K562 (cell line): ENCODE data around the gene BBLN. TPM values are rescaled to one million over a fixed set of nuclear protein-coding genes. Genes with fewer than 3 reads are reported as not detected.

Experiments used
- ARNT ChIP-seq, 2 experiments: fragments of 450-650 bp; IDR thresholded peaks; 2 replicates each; pipeline ENCODE4 v1.6.1; 2016; ENCODE audit warnings: mild to moderate bottlenecking in 1 of 2
- C11orf30 ChIP-seq: fragments of 450-650 bp; IDR thresholded peaks from 2 replicates; pipeline ENCODE4 v1.6.1; 2016; ENCODE audit warnings: low read depth, mild to moderate bottlenecking
- CBFA2T3 ChIP-seq: fragments of 450-650 bp; IDR thresholded peaks from 2 replicates; pipeline ENCODE4 v1.6.1; 2017
- CXXC5 ChIP-seq: fragments of 250-450 bp; sonication (Bioruptor Pico); IDR thresholded peaks from 2 replicates; pipeline ENCODE4 v1.8.0; 2022; ENCODE audit warnings: inconsistent platforms, mild to moderate bottlenecking, moderate library complexity
- DLX4 ChIP-seq: fragments of 250-450 bp; sonication (Bioruptor Pico); IDR thresholded peaks from 2 replicates; pipeline ENCODE4 v1.6.1; 2021; ENCODE audit warnings: mild to moderate bottlenecking
- E2F4 ChIP-seq: sonication (generic); formaldehyde crosslinking; IDR thresholded peaks from 2 replicates; pipeline ENCODE4 v1.8.0; 2022; ENCODE audit warnings: mild to moderate bottlenecking, low read depth, missing genetic modification reagents
- ELF1 ChIP-seq: fragments of 200-800 bp; sonication (Bioruptor generic); IDR thresholded peaks from 2 replicates; pipeline ENCODE4 v1.6.1; 2016; ENCODE audit warnings: missing genetic modification characterization, missing compliant biosample characterization
- ELF4 ChIP-seq: fragments of 450-650 bp; formaldehyde crosslinking; IDR thresholded peaks from 2 replicates; pipeline ENCODE4 v1.4.0; 2022; ENCODE audit warnings: missing genetic modification characterization
- ETS1 ChIP-seq: conservative IDR thresholded peaks from 2 replicates; pipeline ENCODE4 v1.6.1; 2011; ENCODE audit warnings: low read depth, mild to moderate bottlenecking, low read length; ENCODE audit not compliant: control insufficient read depth
- ETV5 ChIP-seq: sonication (generic); formaldehyde crosslinking; IDR thresholded peaks from 2 replicates; pipeline ENCODE4 v1.4.0; 2020; ENCODE audit warnings: low read depth, mild to moderate bottlenecking, missing genetic modification reagents
- JUN ChIP-seq, 2 experiments: sonication (generic) in 1 of 2; formaldehyde crosslinking in 1 of 2; IDR thresholded peaks; 2 replicates each; pipeline versions ENCODE4 v1.6.1 to v1.8.0; 2012 to 2022; ENCODE audit warnings: borderline replicate concordance in 2 of 2, mild to moderate bottlenecking in 2 of 2, improper control_type of control experiment in 1 of 2, low read depth in 1 of 2, low read length in 1 of 2, missing genetic modification reagents in 1 of 2
- PRMT5 ChIP-seq: sonication (generic); formaldehyde crosslinking; IDR thresholded peaks from 2 replicates; pipeline ENCODE4 v1.5.0; 2020; ENCODE audit warnings: missing genetic modification reagents
- PTBP1 ChIP-seq: fragments of 200-400 bp; formaldehyde crosslinking; IDR thresholded peaks from 2 replicates; pipeline ENCODE4 v1.6.1; 2017; ENCODE audit warnings: low read depth, low read length
- PTTG1 ChIP-seq: fragments of 450-650 bp; IDR thresholded peaks from 2 replicates; pipeline ENCODE4 v1.6.1; 2016; ENCODE audit warnings: low read depth, mild to moderate bottlenecking, missing genetic modification characterization, missing compliant biosample characterization
- RBM22 ChIP-seq: fragments of 200-400 bp; formaldehyde crosslinking; IDR thresholded peaks from 2 replicates; pipeline ENCODE4 v1.6.1; 2018; ENCODE audit warnings: low read length, low read depth; ENCODE audit not compliant: poor library complexity, severe bottlenecking
- TEAD4 ChIP-seq, 2 experiments: sonication (generic) in 1 of 2; formaldehyde crosslinking in 1 of 2; IDR thresholded peaks; 2 replicates each; pipeline versions ENCODE4 v1.6.1 to v1.8.0; 2012 to 2022; ENCODE audit warnings: borderline replicate concordance in 1 of 2, inconsistent platforms in 1 of 2, low read length in 1 of 2, mild to moderate bottlenecking in 1 of 2, missing genetic modification reagents in 1 of 2
- THRB ChIP-seq: fragments of 450-650 bp; formaldehyde crosslinking; conservative IDR thresholded peaks from 2 replicates; pipeline ENCODE4 v1.4.0; 2022; ENCODE audit warnings: mild to moderate bottlenecking, missing genetic modification characterization
- ZKSCAN3 ChIP-seq: fragments of 250-450 bp; sonication (Bioruptor Pico); IDR thresholded peaks from 2 replicates; pipeline ENCODE4 v1.4.0; 2020
- ZNF551 ChIP-seq: fragments of 250-450 bp; sonication (Bioruptor Pico); IDR thresholded peaks from 2 replicates; pipeline ENCODE4 v1.5.0; 2021; ENCODE audit warnings: mild to moderate bottlenecking, moderate library complexity
- ZNF561 ChIP-seq: fragments of 450-650 bp; formaldehyde crosslinking; conservative IDR thresholded peaks from 2 replicates; pipeline ENCODE4 v1.4.0; 2020; ENCODE audit warnings: mild to moderate bottlenecking, moderate library complexity
- polyA plus RNA-seq, 8 experiments: library from polyadenylated mRNA; depleted of rRNA in 4 of 8; stranded (reverse) in 5 of 8; unstranded in 3 of 8; fragments of >200 nt; fragmentation: Nextera tagmentation in 2 of 8; fragmentation: Illumina TruSeq in 1 of 8; extraction: Ambion mirVana in 2 of 8; extraction: Trizol in 1 of 8; gene quantifications; 2 replicates each; pipeline versions ENCODE4 v1.2.1 to v1.2.3, GENCODE V29; 2011 to 2014; ENCODE audit warnings: inconsistent platforms in 1 of 8, missing spikeins in 1 of 8
- total RNA-seq, 7 experiments: library from RNA; depleted of rRNA in 6 of 7; stranded (reverse); fragments of >200 nt in 6 of 7; fragmentation: Illumina TruSeq in 2 of 7; extraction: Trizol in 2 of 7; gene quantifications; 2 replicates each; pipeline versions ENCODE4 v1.2.1 to v1.2.3, GENCODE V29; 2011 to 2021; ENCODE audit warnings: low replicate concordance in 1 of 7
- TF ChIP-seq, protein P1 (sequence below): fragments of 450-650 bp; IDR thresholded peaks from 2 replicates; pipeline ENCODE4 v1.6.1; 2017; ENCODE audit warnings: antibody characterized with exemption

Gene BBLN
- total and polyA plus RNA-seq, 9 of the 15 experiments (the other 6 are each of a cell fraction or from before 2014, with no cell fraction given) = 4.2 to 331 (median 87.1) TPM

GRCh38 chr9:128117613-128118471 lies 42.2 kb upstream of the BBLN start (continued):
- no peak for TF ChIP-seq ETS1
- no peak for TF ChIP-seq ARNT (IDR thresholded peaks at IDR 0.05)
- TF ChIP-seq RBM22 = peak; percentile 20
- TF ChIP-seq ELF1 (tag) = no peak
- peak; percentile 78 for TF ChIP-seq JUN (IDR thresholded peaks at IDR 0.05; ENCODE audit: borderline replicate concordance, low read depth, low read length)
- peak; percentile 76; the same call in 1 of the 2 replicates for TF ChIP-seq JUN (CRISPR knock-in tag; IDR thresholded peaks at IDR 0.05; ENCODE audit: borderline replicate concordance)
- TF ChIP-seq ZKSCAN3 (CRISPR knock-in tag) = no peak
- TF ChIP-seq TEAD4 (IDR thresholded peaks at IDR 0.05; ENCODE audit: low read length) = peak; percentile 39; the same call in 1 of the 2 replicates
- TF ChIP-seq TEAD4 (CRISPR knock-in tag; IDR thresholded peaks at IDR 0.05; ENCODE audit: borderline replicate concordance) = no peak
- no peak for TF ChIP-seq CBFA2T3
- TF ChIP-seq C11orf30 = no peak
- TF ChIP-seq THRB (CRISPR knock-in tag) = no peak
- peak; percentile 46; the same call in 1 of the 2 replicates for TF ChIP-seq CXXC5
- TF ChIP-seq PTBP1 = 0 out of 2 replicates have a peak, but pooled peaks have one; percentile 44
- TF ChIP-seq ZNF561 = no peak
- TF ChIP-seq, protein P1, sequence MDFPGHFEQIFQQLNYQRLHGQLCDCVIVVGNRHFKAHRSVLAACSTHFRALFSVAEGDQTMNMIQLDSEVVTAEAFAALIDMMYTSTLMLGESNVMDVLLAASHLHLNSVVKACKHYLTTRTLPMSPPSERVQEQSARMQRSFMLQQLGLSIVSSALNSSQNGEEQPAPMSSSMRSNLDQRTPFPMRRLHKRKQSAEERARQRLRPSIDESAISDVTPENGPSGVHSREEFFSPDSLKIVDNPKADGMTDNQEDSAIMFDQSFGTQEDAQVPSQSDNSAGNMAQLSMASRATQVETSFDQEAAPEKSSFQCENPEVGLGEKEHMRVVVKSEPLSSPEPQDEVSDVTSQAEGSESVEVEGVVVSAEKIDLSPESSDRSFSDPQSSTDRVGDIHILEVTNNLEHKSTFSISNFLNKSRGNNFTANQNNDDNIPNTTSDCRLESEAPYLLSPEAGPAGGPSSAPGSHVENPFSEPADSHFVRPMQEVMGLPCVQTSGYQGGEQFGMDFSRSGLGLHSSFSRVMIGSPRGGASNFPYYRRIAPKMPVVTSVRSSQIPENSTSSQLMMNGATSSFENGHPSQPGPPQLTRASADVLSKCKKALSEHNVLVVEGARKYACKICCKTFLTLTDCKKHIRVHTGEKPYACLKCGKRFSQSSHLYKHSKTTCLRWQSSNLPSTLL = no peak
- TF ChIP-seq PTTG1 (tag) = no peak
- TF ChIP-seq PRMT5 (CRISPR knock-in tag) = no peak
- TF ChIP-seq ETV5 = peak; percentile 63; the same call in 1 of the 2 replicates
- TF ChIP-seq E2F4 = peak; percentile 23; the same call in 1 of the 2 replicates
- no peak for TF ChIP-seq ELF4 (CRISPR knock-in tag)
- TF ChIP-seq DLX4 (CRISPR knock-in tag) = no peak
- no peak for TF ChIP-seq ZNF551 (CRISPR knock-in tag)
